Epidermal melanocyte (primary cell): Measurements from ENCODE around the gene KLF1.
"Not testable (repeated sequence)": the region's sequence is repeated elsewhere in the genome, so short reads cannot be mapped to it uniquely, and the experiment has no call there.

Experiments used
- DNase-seq: peaks from one replicate; pipeline ENCODE4 v3.0.0; 2011; ENCODE audit warnings: low spot score; ENCODE audit not compliant: insufficient read length

Gene KLF1

GRCh38 chr19:12867120-12868099 is 19.6 kb downstream of the KLF1 start:
- DNase-seq, result peak; percentile 88

DNA sequence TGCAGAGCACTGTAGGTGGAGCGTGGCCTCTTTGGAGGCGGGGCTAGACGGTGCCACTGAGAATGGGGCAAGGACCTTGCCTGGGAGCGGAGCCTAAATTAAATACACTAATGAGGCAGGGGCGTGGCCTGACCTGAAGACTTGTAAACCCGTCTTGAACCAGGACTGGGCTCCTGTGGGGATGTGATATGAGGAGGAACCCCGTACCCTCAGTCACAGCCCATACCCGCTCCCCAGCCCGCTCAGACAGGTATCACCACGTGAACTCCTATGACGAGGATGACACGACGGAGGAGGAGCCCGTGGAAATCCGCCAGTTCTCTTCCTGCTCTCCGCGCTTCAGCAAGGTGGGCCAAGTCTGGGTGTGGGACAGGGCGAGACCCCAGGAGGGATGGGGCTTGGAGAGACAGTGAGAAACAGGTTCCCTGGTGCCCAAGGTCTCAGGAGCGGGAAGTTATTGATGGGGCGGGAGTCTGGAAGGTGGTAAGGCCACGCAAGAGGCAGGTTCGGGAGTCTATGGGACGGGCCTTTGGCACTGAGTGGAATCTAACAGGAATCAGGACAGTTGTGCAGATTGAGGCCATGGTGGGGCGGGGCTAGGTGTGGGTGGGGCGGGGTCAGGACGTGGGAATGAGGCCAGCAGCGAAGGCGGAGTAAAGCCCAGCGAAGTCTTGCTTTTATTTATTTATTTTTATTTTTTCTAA is 20.4 kb downstream of the KLF1 start:
- no peak for DNase-seq

DNA sequence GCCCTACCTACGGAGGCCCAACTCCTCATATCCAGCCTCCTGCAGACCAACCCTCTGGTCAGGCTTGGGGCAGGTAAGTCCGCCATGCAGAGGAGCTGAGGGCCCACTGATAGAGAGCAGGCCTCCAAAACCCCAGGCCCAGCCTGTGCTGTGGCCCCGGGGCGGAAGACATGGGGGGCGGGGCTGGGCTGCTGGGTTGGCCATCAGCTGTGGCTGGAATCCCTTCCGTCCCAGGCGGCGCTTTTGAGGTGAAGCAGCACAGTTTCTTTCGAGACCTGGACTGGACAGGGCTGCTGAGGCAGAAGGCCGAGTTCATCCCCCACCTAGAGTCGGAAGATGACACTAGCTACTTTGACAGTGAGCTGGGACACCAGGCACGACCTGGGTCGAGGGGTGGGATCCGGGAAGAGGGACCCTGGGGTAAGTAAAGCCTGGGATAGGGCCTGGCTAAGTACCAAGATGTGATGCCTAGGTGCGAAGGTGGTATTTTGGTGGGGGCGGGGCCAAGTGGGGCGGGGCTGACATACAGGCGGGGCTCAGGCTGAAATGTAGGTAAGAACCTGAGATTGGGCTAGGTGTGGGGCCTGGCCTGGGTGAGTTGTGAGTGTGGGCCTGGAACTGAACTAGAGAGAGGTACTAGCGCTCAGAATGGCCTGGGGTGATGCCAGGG is 21.1 kb downstream of the KLF1 start:
- no peak for DNase-seq

GRCh38 chr19:12864721-12865715 is 22.0 kb downstream of the KLF1 start:
- no peak for DNase-seq

- DNase-seq, result no peak
Observed at GRCh38 chr19:12864143-12864542, 22.9 kb downstream of the KLF1 start.

- no peak for DNase-seq
Observed at GRCh38 chr19:12859546-12859945, 27.5 kb downstream of the KLF1 start.

GRCh38 chr19:12858041-12858928 is 28.7 kb downstream of the KLF1 start:
- no peak for DNase-seq

DNA sequence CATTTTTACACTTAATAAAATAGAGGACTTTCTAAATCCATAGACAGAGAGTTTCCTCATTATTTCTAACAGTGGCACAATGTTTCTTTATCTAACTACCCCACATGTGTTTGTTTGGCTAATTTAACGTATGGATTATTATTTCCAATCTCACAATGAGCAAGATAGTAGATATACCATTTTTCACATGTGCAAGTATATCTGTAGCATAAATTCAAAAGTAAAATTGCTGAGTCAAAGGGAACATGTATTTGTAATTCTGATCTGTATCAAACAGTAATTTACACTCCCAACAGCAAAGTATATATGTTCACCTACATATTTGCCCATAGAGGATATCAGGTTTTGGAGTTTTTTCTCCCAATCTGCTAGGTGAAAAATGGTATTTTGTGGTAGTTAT is 30.3 kb downstream of the KLF1 start:
- DNase-seq, result no peak

GRCh38 chr19:12847159-12848139 is 39.6 kb downstream of the KLF1 start:
- DNase-seq, result peak; percentile 77

- DNase-seq, result not testable (repeated sequence)
Observed at GRCh38 chr19:12846613-12847012, 40.4 kb downstream of the KLF1 start.

- no peak for DNase-seq
Observed at GRCh38 chr19:12843999-12844732, 42.8 kb downstream of the KLF1 start.

- DNase-seq, result no peak
Observed at GRCh38 chr19:12843328-12843727, 43.7 kb downstream of the KLF1 start.

- DNase-seq, result no peak
Observed at GRCh38 chr19:12842511-12842910, 44.5 kb downstream of the KLF1 start.

DNA sequence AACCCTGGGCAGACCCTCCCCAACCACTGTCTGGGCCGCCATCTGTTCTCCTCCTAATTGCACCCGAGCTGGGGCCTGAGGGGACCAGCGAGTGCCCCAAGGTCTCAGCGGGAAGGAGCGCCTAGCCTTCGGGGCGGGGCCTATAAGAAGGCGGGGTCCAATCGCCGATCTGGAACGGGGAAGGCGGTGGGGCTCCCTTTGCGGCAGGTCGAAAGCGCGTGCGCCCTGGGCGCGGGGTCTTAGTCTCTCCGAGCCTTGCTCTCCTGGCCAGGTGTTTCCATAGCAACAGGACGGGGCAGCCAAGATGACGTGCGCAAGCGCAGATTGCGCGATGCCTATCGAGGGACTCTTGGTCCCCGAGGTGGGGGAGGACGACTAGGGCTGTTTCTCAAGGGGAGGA is 45.9 kb downstream of the KLF1 start:
- DNase-seq, result no peak

- DNase-seq, result no peak
Observed at GRCh38 chr19:12840091-12841079, 46.6 kb downstream of the KLF1 start.

- no peak for DNase-seq
Observed at GRCh38 chr19:12838886-12839756, 47.9 kb downstream of the KLF1 start.
